Endothelial cell of umbilical vein (primary cell): ENCODE data around the gene PUS1. TPM values are rescaled to one million over a fixed set of nuclear protein-coding genes. Genes with fewer than 3 reads are reported as not detected.

Experiments
- BruUV-seq: library from RNA; stranded (reverse); fragments of 400-500 nt; replicated peaks from 2 replicates; lab custom pipeline; 2021; lab: Mats Ljungman, UMichigan
- CTCF ChIA-PET: fragments of 300-600, 350-600 bp; sonication (Branson Sonifier 250); formaldehyde crosslinking; loops from one replicate; lab custom pipeline; 2021; ENCODE audit warnings: antibody characterized with exemption, inconsistent platforms; lab: Charles Lee
- POLR2A ChIA-PET: fragments of 300-600, 350-600 bp; sonication (Branson Sonifier 250); formaldehyde crosslinking; loops from one replicate; lab custom pipeline; 2021; ENCODE audit warnings: antibody characterized with exemption, inconsistent platforms; lab: Charles Lee
- DNase-seq: peaks from one replicate; pipeline ENCODE4 v3.0.0-alpha.2; 2011; ENCODE audit warnings: low read depth, low spot score
- FAIRE-seq: peaks from 2 replicates; lab custom pipeline; 2011; peaks lifted over from hg19 to GRCh38; lab: Jason Lieb, UNC
- H2AFZ ChIP-seq: 2 replicates; pipeline ENCODE4 v1.6.0; 2012; ENCODE audit warnings: low read depth, low read length, control low read depth, inconsistent platforms
- H3K27ac ChIP-seq: 2 replicates; pipeline ENCODE4 v1.5.1; 2011; ENCODE audit warnings: low read depth, mild to moderate bottlenecking, control low read depth, low read length, moderate library complexity; ENCODE audit not compliant: insufficient read depth
- H3K27me3 ChIP-seq, 2 experiments: 2 replicates each; pipeline versions ENCODE4 v1.6.0 to v1.6.1; 2011; ENCODE audit warnings: low read length in 2 of 2, mixed read lengths in 1 of 2; ENCODE audit not compliant: control insufficient read depth in 2 of 2, insufficient read depth in 2 of 2
- H3K36me3 ChIP-seq, 2 experiments: 2 replicates in 1 of 2; 3 replicates in 1 of 2; pipeline ENCODE4 v1.5.1; 2011; ENCODE audit warnings: low read length in 2 of 2, mild to moderate bottlenecking in 1 of 2, moderate library complexity in 1 of 2; ENCODE audit not compliant: control insufficient read depth in 2 of 2, insufficient read depth in 2 of 2; ENCODE audit errors: extremely low read depth in 1 of 2
- H3K4me1 ChIP-seq: 3 replicates; pipeline ENCODE4 v1.5.1; 2011; ENCODE audit warnings: mild to moderate bottlenecking, low read length; ENCODE audit not compliant: control insufficient read depth, insufficient read depth; ENCODE audit errors: extremely low read depth
- H3K4me2 ChIP-seq: 2 replicates; pipeline ENCODE4 v1.6.1; 2011; ENCODE audit warnings: low read length, control low read depth, mixed read lengths; ENCODE audit not compliant: insufficient read depth
- H3K4me3 ChIP-seq, 3 experiments: fragments of 200-600 bp in 1 of 3; sonication (generic), shearing (Covaris generic) in 1 of 3; replicated peaks in 1 of 3; 2 replicates each; pipeline ENCODE4 v1.5.1; 2011 to 2016; ENCODE audit warnings: control low read depth in 3 of 3, low read length in 3 of 3, mild to moderate bottlenecking in 2 of 3, inconsistent platforms in 1 of 3, low read depth in 1 of 3, moderate library complexity in 1 of 3; ENCODE audit not compliant: insufficient read depth in 1 of 3
- H3K79me2 ChIP-seq: 2 replicates; pipeline ENCODE4 v1.6.0; 2012; ENCODE audit warnings: low read length, inconsistent platforms; ENCODE audit not compliant: control insufficient read depth, insufficient read depth
- H3K9ac ChIP-seq: replicated peaks from 2 replicates; pipeline ENCODE3; 2011; ENCODE audit warnings: low read length, control low read depth; ENCODE audit not compliant: insufficient read depth; ENCODE audit errors: extremely low read depth
- H3K9me1 ChIP-seq: replicated peaks from 3 replicates; pipeline ENCODE4 v1.6.0; 2011; ENCODE audit warnings: mild to moderate bottlenecking, low read length; ENCODE audit not compliant: control insufficient read depth, insufficient read depth; ENCODE audit errors: extremely low read depth
- H3K9me3 ChIP-seq: replicated peaks from 2 replicates; pipeline ENCODE4 v1.5.1; 2012; ENCODE audit warnings: low read length, inconsistent platforms; ENCODE audit not compliant: control insufficient read depth, insufficient read depth
- H4K20me1 ChIP-seq: replicated peaks from 2 replicates; pipeline ENCODE3; 2011; ENCODE audit warnings: mild to moderate bottlenecking, low read length; ENCODE audit not compliant: control insufficient read depth, insufficient read depth; ENCODE audit errors: extremely low read depth
- EZH2 ChIP-seq: IDR thresholded peaks from 2 replicates; pipeline ENCODE4 v1.6.1; 2012; ENCODE audit warnings: borderline replicate concordance, low read depth, mild to moderate bottlenecking, moderate library complexity, low read length, inconsistent platforms; ENCODE audit not compliant: severe bottlenecking
- FOS ChIP-seq: IDR thresholded peaks from 2 replicates; pipeline ENCODE4 v1.6.1; 2011; ENCODE audit warnings: mild to moderate bottlenecking, low read length, moderate library complexity, borderline replicate concordance; ENCODE audit not compliant: insufficient read depth
- GATA2 ChIP-seq: IDR thresholded peaks from 2 replicates; pipeline ENCODE4 v1.7.0; 2011; ENCODE audit warnings: low read depth, mild to moderate bottlenecking, moderate library complexity, mixed read lengths, low read length; ENCODE audit not compliant: insufficient read length, insufficient read depth
- JUN ChIP-seq: IDR thresholded peaks from 2 replicates; pipeline ENCODE4 v1.6.1; 2011; ENCODE audit warnings: borderline replicate concordance, low read depth; ENCODE audit not compliant: insufficient read length, insufficient read depth
- MYC ChIP-seq: IDR thresholded peaks from one replicate; pipeline ENCODE4 v1.6.1; 2011; ENCODE audit warnings: mild to moderate bottlenecking, low read depth, low read length
- POLR2A ChIP-seq: IDR thresholded peaks from 2 replicates; pipeline ENCODE4 v1.6.1; 2012; ENCODE audit warnings: low read depth, mild to moderate bottlenecking, control low read depth, low read length
- POLR2AphosphoS5 ChIP-seq: IDR thresholded peaks from 2 replicates; pipeline ENCODE4 v1.6.1; 2012; ENCODE audit warnings: low read depth, mild to moderate bottlenecking, control low read depth, low read length, moderate library complexity; ENCODE audit not compliant: insufficient read depth
- dilution Hi-C: fragments of 300-500 bp; cut with MboI; formaldehyde crosslinking; loops from one replicate; pipeline ENCODE4 v1.15.0; 2019; ENCODE audit warnings: low sequenced_read_pairs; ENCODE audit not compliant: extremely low pct_ligation_motif_present
- intact Hi-C: fragments of 100-400 bp; cut with micrococcal nuclease; formaldehyde crosslinking; loops from one replicate; pipeline ENCODE4 v1.10.0; 2022
- polyA plus RNA-seq, 4 experiments: library from polyadenylated mRNA; depleted of rRNA in 3 of 4; stranded (reverse) in 3 of 4; unstranded in 1 of 4; fragments of >200 nt; gene quantifications; 2 replicates each; pipeline versions ENCODE4 v1.2.1 to v1.2.3, GENCODE V29; 2011 to 2012; ENCODE audit warnings: missing spikeins in 1 of 4
- total RNA-seq: library from RNA; stranded (reverse); gene quantifications from 2 replicates; pipeline ENCODE4 v1.2.3, GENCODE V29; 2021
- TF ChIP-seq, protein P1 (sequence below): IDR thresholded peaks from 2 replicates; pipeline ENCODE4 v1.6.1; 2011; ENCODE audit not compliant: insufficient read depth, insufficient read length
- TF ChIP-seq, protein P2 (sequence below), 2 donors: IDR thresholded peaks; 1 replicate in 1 of 2; 2 replicates in 1 of 2; pipeline ENCODE4 v1.5.1; 2011; ENCODE audit warnings: low read length in 2 of 2, mild to moderate bottlenecking in 2 of 2, moderate library complexity in 2 of 2, control low read depth in 1 of 2, inconsistent platforms in 1 of 2, low read depth in 1 of 2; ENCODE audit not compliant: insufficient read depth in 1 of 2; ENCODE audit errors: extremely low read depth in 1 of 2

PUS1 gene
- total and polyA plus RNA-seq, 2 donors (not counting 3 experiments of a cell fraction or from before 2014, with no cell fraction given) = 33.9 to 52.2 TPM

DNA sequence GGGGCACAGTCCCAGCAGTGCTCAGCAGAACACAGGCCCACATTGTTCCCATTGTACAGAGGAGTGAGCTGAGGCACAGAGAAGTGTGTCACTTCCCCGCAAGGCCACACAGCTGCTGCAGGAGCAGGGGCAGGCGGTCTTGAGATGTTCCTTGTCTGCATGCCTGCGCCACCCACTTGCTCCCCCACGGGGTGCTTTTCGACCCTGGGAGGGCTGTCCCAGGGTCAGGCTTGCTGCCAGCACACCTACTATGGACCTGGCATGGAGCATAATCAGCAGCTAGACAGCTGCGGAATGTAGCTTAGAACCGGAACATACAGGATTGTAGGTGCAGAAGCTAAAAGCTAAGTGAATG lies 12.9 kb downstream of the PUS1 start:
- dilution Hi-C loops = no loop called here
- Histone ChIP-seq H3K27me3 (no peaks in the 10 kb centered on the region), H3K27ac (no peak overlapping the region), H3K36me3 (peaks cover 0 to 29% of the 10 kb centered on the region in 2 experiments), H4K20me1 (no peaks in the 10 kb centered on the region), H3K4me2 (no peak overlapping the region), H3K9me3 (no peaks in the 10 kb centered on the region), H3K9me1 (no peaks in the 10 kb centered on the region), H3K9ac (no peak overlapping the region), H3K79me2 (no peaks in the 10 kb centered on the region), H3K4me1 (no peaks in the 10 kb centered on the region), H3K4me3 (no peak overlapping the region), H2AFZ (no peak overlapping the region)
- no peak for TF ChIP-seq GATA2
- FAIRE-seq = no peak
- intact Hi-C loops = no loop called here
- DNase-seq = no peak
- ChIA-PET CTCF (no interaction called here), POLR2A (no interaction called here)
- BruUV-seq = no TSS peak

DNA sequence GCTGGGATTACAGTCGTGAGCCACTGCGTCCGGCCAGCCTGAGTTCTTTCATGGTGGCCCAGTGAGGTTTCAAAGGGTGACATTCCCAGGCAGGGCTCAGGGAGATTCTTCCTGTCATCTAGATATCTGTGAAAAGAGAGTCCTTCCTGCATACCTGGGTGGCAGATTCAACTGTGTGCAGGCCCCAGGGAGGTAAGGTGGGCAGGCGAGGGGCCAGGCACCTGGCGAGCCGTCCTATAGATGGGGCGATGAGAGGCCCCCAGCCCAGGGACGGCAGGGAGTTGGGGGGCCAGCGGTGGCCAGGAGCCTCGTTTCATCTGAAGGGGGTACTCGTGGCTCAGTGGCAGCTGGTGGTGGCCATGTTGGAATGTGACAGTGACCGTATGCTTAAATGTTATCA lies 13.6 kb downstream of the PUS1 start:
- no peaks in the 10 kb centered on the region for H3K4me1 ChIP-seq
- BruUV-seq = no TSS peak
- H3K4me2 ChIP-seq = no peak overlapping the region
- no peaks in the 10 kb centered on the region for H3K27me3 ChIP-seq
- intact Hi-C loops (no loop called here), dilution Hi-C loops (no loop called here)
- no peak overlapping the region for H2AFZ ChIP-seq
- H3K9me1 ChIP-seq = no peaks in the 10 kb centered on the region
- POLR2A ChIA-PET = interaction anchor here (0.6 kb wide), 1 partner anchor 12 kb away, joined by 8 read pairs; no protein-coding TSS in a partner anchor
- no peak overlapping the region for H3K4me3 ChIP-seq
- no peak overlapping the region for H3K27ac ChIP-seq
- peaks cover 0 to 29% of the 10 kb centered on the region in 2 experiments for H3K36me3 ChIP-seq
- DNase-seq (no peak), FAIRE-seq (no peak)
- CTCF ChIA-PET = no interaction called here
- H3K9me3 ChIP-seq = no peaks in the 10 kb centered on the region
- H3K9ac ChIP-seq = no peak overlapping the region
- TF ChIP-seq, protein P1, sequence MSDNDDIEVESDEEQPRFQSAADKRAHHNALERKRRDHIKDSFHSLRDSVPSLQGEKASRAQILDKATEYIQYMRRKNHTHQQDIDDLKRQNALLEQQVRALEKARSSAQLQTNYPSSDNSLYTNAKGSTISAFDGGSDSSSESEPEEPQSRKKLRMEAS = no peak
- TF ChIP-seq EZH2 = no peak
- TF ChIP-seq GATA2 = no peak
- no peak for TF ChIP-seq POLR2AphosphoS5
- no peak for TF ChIP-seq MYC
- TF ChIP-seq POLR2A = no peak
- TF ChIP-seq, protein P2, sequence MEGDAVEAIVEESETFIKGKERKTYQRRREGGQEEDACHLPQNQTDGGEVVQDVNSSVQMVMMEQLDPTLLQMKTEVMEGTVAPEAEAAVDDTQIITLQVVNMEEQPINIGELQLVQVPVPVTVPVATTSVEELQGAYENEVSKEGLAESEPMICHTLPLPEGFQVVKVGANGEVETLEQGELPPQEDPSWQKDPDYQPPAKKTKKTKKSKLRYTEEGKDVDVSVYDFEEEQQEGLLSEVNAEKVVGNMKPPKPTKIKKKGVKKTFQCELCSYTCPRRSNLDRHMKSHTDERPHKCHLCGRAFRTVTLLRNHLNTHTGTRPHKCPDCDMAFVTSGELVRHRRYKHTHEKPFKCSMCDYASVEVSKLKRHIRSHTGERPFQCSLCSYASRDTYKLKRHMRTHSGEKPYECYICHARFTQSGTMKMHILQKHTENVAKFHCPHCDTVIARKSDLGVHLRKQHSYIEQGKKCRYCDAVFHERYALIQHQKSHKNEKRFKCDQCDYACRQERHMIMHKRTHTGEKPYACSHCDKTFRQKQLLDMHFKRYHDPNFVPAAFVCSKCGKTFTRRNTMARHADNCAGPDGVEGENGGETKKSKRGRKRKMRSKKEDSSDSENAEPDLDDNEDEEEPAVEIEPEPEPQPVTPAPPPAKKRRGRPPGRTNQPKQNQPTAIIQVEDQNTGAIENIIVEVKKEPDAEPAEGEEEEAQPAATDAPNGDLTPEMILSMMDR (IDR thresholded peaks at IDR 0.05; ENCODE audit: extremely low read depth in 1 of 2, insufficient read depth in 1 of 2, low read depth in 1 of 2, low read length in 2 of 2) = no peak
- TF ChIP-seq JUN = no peak
- no peak for TF ChIP-seq FOS
- no peaks in the 10 kb centered on the region for H3K79me2 ChIP-seq
- no peaks in the 10 kb centered on the region for H4K20me1 ChIP-seq
